OCI-LY1 (cell line): ENCODE measurements around the gene CABYR.

Experiments
- H2AFZ ChIP-seq: fragments of 200-600 bp; sonication (generic), shearing (Covaris generic); 2 replicates; pipeline ENCODE4 v1.6.0; 2014; ENCODE audit warnings: antibody characterized with exemption, mild to moderate bottlenecking, low read length
- H3F3A ChIP-seq: fragments of 200-600 bp; sonication (generic), shearing (Covaris generic); 2 replicates; pipeline ENCODE4 v1.6.0; 2014; ENCODE audit warnings: mild to moderate bottlenecking, antibody characterized with exemption, low read length, moderate library complexity; ENCODE audit not compliant: insufficient read depth
- H3K27ac ChIP-seq: fragments of 200-600 bp; sonication (generic); 2 replicates; pipeline ENCODE4 v1.5.1; 2014; ENCODE audit warnings: low read length, mixed run types, mild to moderate bottlenecking, low read depth; ENCODE audit not compliant: poor library complexity, severe bottlenecking
- H3K27me3 ChIP-seq: fragments of 200-600 bp; sonication (generic); 2 replicates; pipeline ENCODE4 v1.6.0; 2014; ENCODE audit warnings: antibody characterized with exemption, mild to moderate bottlenecking, low read length, moderate library complexity; ENCODE audit not compliant: insufficient read depth
- H3K36me3 ChIP-seq: fragments of 200-600 bp; sonication (generic); 2 replicates; pipeline ENCODE4 v1.6.1; 2014; ENCODE audit warnings: mild to moderate bottlenecking, antibody characterized with exemption, low read length, moderate library complexity, mixed read lengths; ENCODE audit not compliant: insufficient read depth
- H3K4me1 ChIP-seq: fragments of 200-600 bp; sonication (generic); 2 replicates; pipeline ENCODE4 v1.5.1; 2014; ENCODE audit warnings: mild to moderate bottlenecking, low read length, moderate library complexity; ENCODE audit not compliant: insufficient read depth, severe bottlenecking
- H3K4me2 ChIP-seq: fragments of 200-600 bp; sonication (generic), shearing (Covaris generic); 2 replicates; pipeline ENCODE4 v1.6.1; 2014; ENCODE audit warnings: low read length
- H3K4me3 ChIP-seq: fragments of 200-600 bp; sonication (generic); 2 replicates; pipeline ENCODE4 v1.5.1; 2014; ENCODE audit warnings: low read length, low read depth, mild to moderate bottlenecking, mixed read lengths; ENCODE audit not compliant: poor library complexity, severe bottlenecking
- H3K79me2 ChIP-seq: fragments of 200-600 bp; shearing (Covaris generic); 2 replicates; pipeline ENCODE4 v1.6.1; 2016; ENCODE audit warnings: mixed run types, low read length, mixed read lengths; ENCODE audit not compliant: insufficient read depth
- H3K9ac ChIP-seq: fragments of 200-600 bp; sonication (generic), shearing (Covaris generic); 2 replicates; pipeline ENCODE4 v1.6.1; 2014; ENCODE audit warnings: mild to moderate bottlenecking, low read length, mixed read lengths
- H3K9me2 ChIP-seq: fragments of 200-600 bp; sonication (generic), shearing (Covaris generic); 2 replicates; pipeline ENCODE4 v1.6.1; 2014; ENCODE audit warnings: low read depth, mild to moderate bottlenecking, low read length, mixed read lengths
- H3K9me3 ChIP-seq: fragments of 200-600 bp; shearing (Covaris generic); 2 replicates; pipeline ENCODE4 v1.6.1; 2014; ENCODE audit warnings: low read length, mixed read lengths
- H4K20me1 ChIP-seq: fragments of 200-600 bp; sonication (generic), shearing (Covaris generic); 2 replicates; pipeline ENCODE4 v1.6.0; 2016; ENCODE audit warnings: mild to moderate bottlenecking, low read length; ENCODE audit not compliant: insufficient read depth
- EZH2 ChIP-seq: fragments of 200-600 bp; sonication (generic), shearing (Covaris generic); IDR thresholded peaks from 2 replicates; pipeline ENCODE4 v1.8.0; 2017; ENCODE audit warnings: borderline replicate concordance, mixed run types, mild to moderate bottlenecking, antibody characterized with exemption, low read length, moderate library complexity, mixed read lengths
- TF ChIP-seq, protein P1 (sequence below): fragments of 200-600 bp; sonication (generic), shearing (Covaris generic); IDR thresholded peaks from 2 replicates; pipeline ENCODE4 v1.5.1; 2017; ENCODE audit warnings: mild to moderate bottlenecking, antibody characterized with exemption, low read length, moderate library complexity, mixed read lengths

Gene CABYR

DNA sequence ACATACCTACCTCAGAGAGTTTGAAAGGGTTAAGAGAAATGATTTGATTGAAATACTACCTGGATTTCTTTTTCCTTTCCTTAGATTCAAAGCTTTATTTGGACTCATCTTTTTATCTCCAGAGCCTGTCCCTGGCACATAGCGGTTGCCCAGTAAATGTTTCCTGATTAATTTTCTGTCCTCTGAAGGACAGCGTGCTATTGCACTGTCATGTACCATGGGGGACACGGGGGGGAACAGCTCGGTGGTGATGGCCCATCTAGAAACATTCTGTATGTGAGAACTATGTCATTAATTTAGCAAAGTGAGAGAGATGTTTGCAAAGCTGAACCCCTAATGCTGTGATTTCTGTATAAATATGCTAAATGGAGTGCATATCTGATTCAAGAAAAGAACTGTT is 26.4 kb upstream of the CABYR start:
- H3K9me3 ChIP-seq = no peaks in the 10 kb centered on the region
- H2AFZ ChIP-seq = no peak overlapping the region
- no peak overlapping the region for H3K9ac ChIP-seq
- no peaks in the 10 kb centered on the region for H3K36me3 ChIP-seq
- no peaks in the 10 kb centered on the region for H3K9me2 ChIP-seq
- H3K4me1 ChIP-seq = no peaks in the 10 kb centered on the region
- H3K27me3 ChIP-seq = no peaks in the 10 kb centered on the region
- TF ChIP-seq EZH2 = no peak
- TF ChIP-seq, protein P1, sequence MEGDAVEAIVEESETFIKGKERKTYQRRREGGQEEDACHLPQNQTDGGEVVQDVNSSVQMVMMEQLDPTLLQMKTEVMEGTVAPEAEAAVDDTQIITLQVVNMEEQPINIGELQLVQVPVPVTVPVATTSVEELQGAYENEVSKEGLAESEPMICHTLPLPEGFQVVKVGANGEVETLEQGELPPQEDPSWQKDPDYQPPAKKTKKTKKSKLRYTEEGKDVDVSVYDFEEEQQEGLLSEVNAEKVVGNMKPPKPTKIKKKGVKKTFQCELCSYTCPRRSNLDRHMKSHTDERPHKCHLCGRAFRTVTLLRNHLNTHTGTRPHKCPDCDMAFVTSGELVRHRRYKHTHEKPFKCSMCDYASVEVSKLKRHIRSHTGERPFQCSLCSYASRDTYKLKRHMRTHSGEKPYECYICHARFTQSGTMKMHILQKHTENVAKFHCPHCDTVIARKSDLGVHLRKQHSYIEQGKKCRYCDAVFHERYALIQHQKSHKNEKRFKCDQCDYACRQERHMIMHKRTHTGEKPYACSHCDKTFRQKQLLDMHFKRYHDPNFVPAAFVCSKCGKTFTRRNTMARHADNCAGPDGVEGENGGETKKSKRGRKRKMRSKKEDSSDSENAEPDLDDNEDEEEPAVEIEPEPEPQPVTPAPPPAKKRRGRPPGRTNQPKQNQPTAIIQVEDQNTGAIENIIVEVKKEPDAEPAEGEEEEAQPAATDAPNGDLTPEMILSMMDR = no peak
- no peaks in the 10 kb centered on the region for H3K79me2 ChIP-seq
- H4K20me1 ChIP-seq = no peaks in the 10 kb centered on the region
- H3K4me3 ChIP-seq = no peak overlapping the region
- H3F3A ChIP-seq = no peaks in the 10 kb centered on the region
- no peak overlapping the region for H3K4me2 ChIP-seq
- no peak overlapping the region for H3K27ac ChIP-seq

DNA sequence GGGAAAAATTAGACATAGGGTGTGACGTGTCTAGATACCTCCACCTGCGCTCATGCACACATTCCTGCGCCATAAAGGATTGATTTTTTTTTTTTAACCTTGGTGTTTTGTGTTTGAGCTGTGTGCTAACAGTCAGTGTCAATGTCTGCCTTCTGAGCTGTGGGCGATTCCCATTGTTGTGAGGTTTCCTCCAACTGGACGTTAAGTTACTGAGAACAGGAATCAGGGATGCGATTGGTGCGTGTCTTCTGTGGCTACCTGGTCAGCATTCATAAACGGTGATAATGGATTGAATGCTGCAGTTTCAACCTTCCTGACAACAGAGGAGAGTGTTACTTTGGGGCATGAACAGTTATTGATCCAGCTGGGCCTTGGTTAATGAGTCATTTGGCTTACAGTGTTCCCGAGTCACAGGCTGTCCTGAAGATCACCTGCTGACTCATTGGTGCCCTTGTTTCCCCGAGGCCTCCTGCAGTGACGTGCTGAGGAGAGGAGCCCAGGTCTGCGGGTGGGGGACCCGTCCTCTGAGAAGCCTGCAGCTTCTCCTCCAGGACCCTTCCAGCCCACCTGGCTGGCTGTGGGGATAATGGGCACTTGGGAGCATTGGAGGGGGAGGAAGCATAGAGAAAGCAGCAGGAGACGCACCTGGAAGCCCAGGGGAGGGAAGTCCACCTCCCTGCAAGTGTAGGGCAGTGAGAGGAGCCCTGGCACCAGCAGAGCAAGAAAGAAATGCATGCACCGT is 25.8 kb upstream of the CABYR start:
- no peaks in the 10 kb centered on the region for H3K36me3 ChIP-seq
- H4K20me1 ChIP-seq = no peaks in the 10 kb centered on the region
- no peaks in the 10 kb centered on the region for H3K4me1 ChIP-seq
- no peak overlapping the region for H3K4me2 ChIP-seq
- no peak overlapping the region for H3K9ac ChIP-seq
- no peaks in the 10 kb centered on the region for H3K27me3 ChIP-seq
- H3F3A ChIP-seq = no peaks in the 10 kb centered on the region
- H3K4me3 ChIP-seq = no peak overlapping the region
- H3K79me2 ChIP-seq = no peaks in the 10 kb centered on the region
- no peak overlapping the region for H3K27ac ChIP-seq
- H2AFZ ChIP-seq = no peak overlapping the region
- H3K9me2 ChIP-seq = no peaks in the 10 kb centered on the region
- no peak for TF ChIP-seq EZH2
- TF ChIP-seq, protein P1 = no peak
- no peaks in the 10 kb centered on the region for H3K9me3 ChIP-seq

DNA sequence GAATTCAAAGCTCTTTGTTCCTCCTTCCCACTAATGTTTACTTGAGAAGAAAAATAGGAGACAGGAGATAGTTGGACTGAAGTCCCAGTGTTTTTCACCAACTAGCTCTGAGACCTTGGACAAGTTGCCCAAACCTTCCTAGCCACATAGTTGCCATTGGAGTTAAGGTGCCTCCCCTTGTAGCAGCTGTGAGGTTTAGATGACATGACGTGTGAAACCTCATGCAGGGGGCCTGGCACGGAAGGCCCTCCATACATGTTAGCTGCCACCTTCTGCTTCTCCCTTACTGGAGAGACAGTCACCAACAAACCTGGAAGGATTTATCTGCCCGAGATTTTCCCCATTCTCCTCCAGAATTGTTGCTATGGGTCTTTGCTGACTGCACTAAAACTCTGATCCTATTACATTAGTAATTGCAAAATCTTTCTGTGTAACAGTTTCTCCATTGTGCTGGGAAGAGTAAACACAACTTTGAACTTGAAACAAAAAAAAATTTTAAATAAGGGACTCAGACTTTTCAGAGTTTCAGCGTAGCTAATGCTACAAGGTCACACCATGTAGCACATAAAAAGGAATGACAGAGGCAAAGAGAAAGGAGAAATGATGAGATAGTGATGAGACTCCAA is 23.8 kb upstream of the CABYR start:
- no peaks in the 10 kb centered on the region for H3F3A ChIP-seq
- H3K9me3 ChIP-seq = no peaks in the 10 kb centered on the region
- TF ChIP-seq, protein P1 = no peak
- no peak for TF ChIP-seq EZH2
- no peak overlapping the region for H3K4me3 ChIP-seq
- H4K20me1 ChIP-seq = no peaks in the 10 kb centered on the region
- no peaks in the 10 kb centered on the region for H3K9me2 ChIP-seq
- H3K9ac ChIP-seq = no peak overlapping the region
- H3K36me3 ChIP-seq = no peaks in the 10 kb centered on the region
- no peak overlapping the region for H2AFZ ChIP-seq
- no peaks in the 10 kb centered on the region for H3K27me3 ChIP-seq
- H3K79me2 ChIP-seq = no peaks in the 10 kb centered on the region
- no peak overlapping the region for H3K4me2 ChIP-seq
- H3K4me1 ChIP-seq = no peaks in the 10 kb centered on the region
- no peak overlapping the region for H3K27ac ChIP-seq
